Effector CD8-positive, alpha-beta T cell (primary cell): ENCODE results near the gene MMP24OS.

Source experiments
- DNase-seq: peaks from one replicate; lab custom pipeline; 2025; lab: John Stamatoyannopoulos, UW

MMP24OS gene

DNA sequence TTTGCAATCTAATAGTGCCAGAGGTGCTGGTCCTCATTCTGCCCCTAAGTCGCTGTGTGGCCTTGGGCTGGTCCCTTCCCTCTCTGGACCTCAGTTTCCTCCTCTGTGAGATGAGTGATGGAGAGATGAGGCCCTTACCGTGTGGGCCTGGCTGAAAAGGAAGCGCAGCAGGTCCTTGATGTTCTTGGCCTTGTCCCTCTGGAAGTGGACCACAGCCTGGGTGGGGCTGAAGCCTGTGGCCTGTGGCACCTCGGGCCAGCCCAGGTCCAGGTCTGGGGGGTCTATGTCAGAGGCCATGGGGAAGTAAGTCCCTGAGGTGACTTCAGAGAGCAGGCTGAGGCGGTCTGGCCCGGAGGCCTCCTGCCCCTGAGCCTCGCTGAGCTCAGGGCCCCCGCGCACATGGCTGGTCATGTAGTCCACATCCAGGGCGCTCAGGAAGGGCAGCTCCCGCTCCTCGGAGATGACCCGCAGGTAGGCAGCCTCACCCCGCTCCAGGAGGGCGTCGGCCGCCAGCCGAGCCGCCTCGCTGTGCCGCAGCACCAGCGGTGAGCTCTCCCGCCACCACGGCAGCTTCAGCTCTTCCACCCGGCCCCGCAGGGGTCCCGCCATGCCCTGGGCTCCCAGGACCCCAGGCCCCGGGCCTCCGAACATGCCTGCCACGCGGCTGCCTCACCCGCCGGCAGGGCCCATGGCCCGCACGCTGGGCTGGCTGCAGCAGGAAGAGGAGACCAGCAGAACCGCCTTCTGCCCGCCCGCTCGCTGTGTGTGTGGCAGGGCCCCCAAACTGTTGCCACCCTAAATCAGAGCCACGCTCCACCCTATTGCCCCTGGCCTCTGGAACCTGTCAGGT is 14.0 kb upstream of the MMP24OS start, which contains the start of gene FAM83C:
TSS of gene FAM83C (minus strand) at position 772 of the 850 bp plus-strand sequence. CDS start at position 651, 121 bp downstream.
- DNase-seq: no peak

DNA sequence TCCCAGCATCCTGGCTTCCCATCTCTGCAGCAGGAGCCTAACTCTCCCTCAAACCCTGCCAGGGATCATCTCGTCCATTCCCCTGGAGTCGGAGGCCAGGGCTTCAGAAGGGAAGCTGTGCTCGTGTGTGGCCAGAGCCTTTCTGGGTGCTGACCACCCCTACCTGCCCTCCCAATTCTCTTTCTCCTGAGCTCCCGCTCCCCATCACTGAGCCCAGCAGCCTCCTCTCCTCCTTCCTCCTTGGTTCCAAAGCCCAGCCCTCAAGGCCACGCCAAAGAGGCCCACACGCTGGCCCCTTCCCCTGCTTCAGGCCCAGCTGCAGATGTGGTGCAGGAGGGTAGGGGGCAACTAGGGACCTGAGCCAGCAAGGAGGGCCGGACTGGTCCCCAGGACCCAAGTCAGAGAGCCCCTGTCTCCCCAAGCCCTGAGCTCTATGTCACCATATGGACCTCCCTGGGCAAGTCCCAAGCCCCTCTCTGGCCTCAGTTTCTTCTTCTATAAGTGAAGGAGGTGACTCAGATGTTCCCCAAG is 13.0 kb upstream of the MMP24OS start:
- DNase-seq: no peak

DNA sequence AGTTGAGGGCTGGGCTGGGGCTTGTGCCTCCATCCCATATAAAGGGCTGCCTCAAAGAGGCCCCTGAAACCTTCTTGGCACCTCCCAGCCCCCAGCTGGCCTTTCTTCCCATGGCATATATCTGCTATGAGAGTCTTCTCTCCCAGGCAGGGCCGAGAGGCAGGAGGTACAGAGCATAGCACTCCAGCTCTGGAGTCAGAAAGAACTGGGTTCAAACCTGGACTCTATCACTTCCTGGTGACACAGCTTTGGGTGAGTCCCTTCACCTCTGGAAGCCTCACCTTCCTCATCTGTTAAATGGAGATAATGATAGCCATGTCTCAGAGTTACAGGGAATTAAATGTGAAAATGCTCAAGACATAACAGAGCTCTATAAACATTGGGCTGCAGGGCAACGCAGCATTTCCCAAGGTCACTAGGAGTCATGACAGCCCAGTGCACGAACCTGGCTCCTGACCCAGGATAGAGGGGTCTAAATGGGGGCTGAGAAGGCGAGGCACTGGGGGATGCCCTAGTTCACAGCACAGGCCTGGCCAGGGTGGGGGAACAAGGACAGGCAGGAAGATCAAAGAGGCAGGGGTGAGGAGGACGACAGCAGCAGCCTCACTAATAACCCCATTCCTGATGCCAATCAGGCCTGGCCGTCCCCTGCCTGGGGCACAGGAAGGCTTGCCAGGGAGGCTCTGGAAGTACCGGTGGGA is 12.4 kb upstream of the MMP24OS start:
- DNase-seq: no peak

DNA sequence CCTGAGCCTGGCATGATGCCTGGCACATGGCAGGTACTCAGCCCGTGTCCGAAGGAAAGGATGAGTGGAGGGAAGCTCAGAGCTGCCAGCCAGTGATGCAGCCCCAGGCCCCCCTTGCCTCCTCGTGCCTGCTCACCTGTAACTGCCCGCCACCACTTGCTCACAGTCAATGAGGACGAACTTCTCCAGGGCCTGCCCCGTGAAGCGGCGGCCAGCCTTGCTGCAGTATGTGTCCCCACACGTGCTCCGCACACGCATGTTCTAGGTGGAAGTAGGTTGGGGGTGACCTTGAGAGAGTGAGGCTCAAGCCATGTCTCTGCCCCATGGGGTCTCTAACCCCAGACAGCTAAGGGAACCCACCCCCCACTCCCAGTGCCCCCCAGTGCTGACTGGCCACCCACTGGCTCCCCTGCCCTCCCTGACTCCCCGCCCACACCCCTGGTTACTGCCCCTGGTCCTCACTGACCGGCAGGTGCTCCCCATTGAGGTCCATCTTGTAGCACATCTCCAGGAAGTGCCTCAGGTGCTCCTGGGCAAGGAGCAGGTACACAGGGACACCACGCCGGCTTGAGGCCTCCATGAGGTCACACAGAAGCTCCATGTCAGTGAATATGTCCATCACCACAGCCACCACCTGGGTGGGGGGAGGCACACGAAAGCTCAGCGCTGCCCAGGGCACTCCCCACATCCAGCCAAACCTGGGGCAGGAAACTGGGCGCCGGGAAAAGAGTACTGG is 10.6 kb upstream of the MMP24OS start:
- no peak for DNase-seq

DNA sequence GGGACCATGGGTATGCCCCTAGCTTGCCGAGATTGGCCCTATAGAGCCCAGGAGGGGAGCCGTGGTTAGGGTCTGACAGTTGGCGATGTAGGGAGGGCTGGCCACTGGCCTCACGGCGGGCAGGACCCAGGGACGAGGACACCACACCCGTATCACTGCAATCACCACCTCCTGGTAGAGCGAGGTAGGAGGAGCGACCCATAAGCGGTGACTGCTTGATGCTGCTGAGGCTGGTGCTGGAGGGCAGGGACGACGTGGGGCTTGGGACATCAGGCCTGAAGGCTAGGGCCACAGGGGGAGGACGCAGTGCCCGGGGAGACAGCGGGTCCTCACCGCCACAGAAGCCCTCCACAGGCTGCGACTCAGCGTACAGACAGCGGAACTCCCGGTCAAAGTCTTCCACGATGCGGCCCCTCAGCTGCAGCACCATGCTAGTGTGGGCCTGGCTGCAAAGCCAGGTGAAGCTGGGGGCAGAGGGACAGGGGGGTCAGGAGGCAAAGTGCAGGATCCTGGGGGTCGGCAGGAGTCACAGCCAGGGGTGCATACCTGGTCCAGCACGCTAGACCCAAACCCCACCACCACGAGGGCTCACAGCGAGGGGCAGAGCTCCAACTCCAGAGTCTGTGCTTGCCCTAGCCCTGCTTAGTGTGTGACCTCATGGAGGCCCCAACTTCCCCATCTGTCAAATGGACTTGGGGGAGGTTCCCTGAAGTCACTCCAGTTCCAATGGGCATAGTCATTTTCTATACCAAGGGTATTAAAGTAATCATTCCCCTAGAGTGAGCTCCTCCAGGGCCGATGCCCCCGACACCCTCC is 9.8 kb upstream of the MMP24OS start:
- no peak for DNase-seq

DNA sequence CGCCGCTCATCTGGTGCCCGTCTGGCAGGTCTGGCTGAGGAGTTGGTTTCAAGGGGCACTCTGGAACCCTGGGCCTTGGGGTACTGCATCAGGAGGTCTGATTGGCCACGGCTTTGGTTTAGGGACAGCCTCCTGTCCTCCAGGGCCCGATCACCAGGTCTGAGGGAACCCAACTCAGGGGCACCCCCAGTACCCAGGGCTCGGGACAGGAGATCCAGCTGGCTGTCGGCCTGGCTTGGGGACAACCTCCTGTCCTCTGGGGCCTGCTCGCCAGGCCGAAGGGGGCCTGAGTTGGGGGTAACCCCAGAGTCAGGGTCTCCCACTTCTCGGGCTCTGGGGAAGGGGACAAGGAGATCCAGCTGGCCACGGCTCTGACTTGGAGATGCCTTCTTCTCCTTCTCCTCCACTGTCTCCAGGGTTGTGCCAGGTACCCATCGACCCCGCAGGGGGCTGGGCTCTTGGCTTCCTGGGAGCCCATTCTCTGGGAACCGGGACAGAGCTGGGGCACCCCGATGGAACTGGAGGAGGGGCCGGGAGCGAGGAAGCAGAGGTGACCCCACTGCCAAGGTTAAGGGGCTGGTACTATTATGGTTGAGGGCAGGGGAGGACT is 9.1 kb upstream of the MMP24OS start:
- DNase-seq: no peak

DNA sequence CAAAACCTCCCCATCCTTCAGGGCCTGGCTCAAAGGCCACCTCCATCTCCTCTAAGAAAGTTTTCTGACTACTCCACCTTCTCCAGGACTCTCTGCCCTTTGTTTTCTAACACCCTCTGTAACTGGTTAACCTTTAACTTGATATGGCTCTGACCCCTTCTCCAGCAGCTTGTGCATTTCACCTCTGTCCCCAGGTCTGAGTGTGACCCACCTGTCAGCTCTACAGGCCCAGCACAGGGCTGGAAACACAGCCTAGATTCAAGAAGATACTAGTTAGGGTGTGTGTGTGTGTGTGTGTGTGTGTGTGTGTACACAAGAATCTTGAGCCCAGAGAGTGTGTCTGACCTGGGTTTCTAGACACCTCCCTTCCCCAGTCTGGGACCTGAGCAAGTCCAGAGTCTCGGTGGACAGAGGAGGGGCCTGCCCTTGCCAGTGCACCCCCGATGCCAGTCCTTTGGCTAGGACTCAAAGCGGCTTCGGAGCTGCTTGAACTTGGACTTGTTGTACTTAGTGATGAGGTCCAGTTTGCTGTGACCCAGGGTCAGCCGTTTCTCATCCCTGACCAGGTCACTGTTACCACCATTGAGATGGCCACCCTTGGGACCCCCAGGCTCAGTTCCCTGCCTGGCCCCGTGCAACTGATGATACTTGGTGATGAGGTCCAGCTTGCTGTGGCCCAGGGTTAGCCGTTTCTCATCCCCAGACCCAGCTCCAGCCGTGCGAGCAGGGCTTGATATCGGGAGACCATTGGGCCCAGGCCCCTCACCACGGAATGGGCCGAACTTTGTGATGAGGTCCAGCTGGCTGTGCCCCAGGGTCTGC is 8.4 kb upstream of the MMP24OS start:
- DNase-seq: no peak

DNA sequence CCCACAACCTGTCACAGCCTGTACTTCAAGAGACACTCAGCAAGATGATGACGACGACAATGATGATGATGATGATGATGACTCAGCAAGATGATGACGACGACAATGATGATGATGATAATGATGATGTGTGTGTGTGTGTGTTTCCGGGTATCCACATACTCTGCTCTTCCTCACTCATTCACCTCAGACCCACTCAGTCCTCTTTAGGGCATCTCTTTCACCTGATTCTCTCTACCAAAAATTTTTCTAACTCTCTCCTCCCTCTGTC is 7.8 kb upstream of the MMP24OS start:
- no peak for DNase-seq

DNA sequence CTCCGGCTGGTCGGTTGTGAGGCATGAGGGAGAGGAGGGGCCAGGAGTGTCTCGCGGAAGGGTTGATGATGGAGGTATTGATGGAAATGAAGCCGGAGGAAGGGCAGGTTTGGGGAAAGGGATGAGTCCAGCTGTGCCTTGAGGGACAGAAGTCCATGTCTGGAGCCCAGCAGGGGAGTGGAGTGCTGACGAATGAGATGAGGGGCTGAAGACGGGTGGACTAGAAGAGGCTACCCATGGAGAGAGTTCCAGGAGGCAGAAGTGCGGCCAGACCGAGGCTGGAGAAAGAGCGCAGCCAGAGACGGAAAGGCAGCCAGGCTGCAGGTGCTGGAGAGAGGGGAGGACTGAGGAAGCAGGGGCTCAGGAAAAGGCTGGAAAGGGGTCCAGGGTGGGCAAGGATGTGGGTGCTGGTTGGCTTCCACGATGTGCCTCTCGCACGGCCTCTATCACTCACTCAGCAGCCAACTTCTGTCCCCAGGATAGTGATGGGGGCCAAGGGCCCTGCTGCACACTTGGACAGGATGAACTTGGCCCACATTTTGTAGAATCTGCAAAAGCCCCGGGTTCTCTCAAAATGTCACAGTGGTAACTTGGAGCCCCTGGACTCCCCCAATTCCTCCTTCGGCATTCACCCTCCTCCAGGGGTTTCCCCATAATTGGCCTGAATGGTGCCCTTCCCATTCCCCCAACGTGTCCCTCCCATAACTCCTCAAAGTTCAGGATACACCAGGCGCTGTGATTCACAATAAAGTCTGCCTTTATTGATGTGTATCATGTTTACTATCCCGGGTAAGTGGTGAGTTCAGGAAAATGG is 7.3 kb upstream of the MMP24OS start:
- no peak for DNase-seq

DNA sequence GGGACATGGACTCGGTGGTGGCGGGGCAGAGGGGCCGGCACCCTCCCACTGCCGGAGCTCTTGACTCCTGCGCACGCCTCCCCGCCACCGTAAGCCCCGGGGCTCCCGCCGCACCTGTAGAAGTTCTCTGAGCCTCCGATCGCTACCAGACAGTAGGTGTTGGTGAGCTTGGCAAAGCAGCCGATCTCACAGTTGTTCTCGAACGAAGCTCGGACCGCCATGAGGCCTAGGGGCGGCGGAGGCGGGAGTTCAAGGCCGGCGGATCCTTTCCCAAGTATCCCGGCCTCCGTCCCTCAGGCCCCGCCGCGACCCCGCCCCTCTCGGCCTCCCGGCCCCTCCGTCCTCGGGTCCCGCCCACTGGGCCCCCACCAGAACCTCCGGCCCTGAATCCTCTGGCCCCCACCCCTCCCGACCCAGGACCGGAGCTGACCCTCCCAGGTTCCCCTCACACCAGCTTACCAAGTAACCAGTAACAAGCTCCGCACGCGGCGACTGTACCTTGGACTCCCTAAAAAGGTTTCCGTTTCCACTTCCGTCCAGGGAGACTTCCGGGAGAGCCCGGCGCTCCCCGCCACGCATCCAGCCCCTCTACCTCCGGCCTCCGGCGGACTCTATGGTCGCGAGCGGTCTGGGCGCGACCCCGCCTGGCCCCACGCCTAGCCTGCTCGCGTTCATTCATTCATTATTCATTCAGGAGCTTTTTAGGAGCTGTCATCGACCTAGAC is 6.5 kb upstream of the MMP24OS start, which contains the start of gene EIF6:
TSS of gene EIF6 (minus strand) at position 506 of the 725 bp plus-strand sequence. CDS start at position 221, 285 bp downstream.
- DNase-seq: peak; percentile 35

DNA sequence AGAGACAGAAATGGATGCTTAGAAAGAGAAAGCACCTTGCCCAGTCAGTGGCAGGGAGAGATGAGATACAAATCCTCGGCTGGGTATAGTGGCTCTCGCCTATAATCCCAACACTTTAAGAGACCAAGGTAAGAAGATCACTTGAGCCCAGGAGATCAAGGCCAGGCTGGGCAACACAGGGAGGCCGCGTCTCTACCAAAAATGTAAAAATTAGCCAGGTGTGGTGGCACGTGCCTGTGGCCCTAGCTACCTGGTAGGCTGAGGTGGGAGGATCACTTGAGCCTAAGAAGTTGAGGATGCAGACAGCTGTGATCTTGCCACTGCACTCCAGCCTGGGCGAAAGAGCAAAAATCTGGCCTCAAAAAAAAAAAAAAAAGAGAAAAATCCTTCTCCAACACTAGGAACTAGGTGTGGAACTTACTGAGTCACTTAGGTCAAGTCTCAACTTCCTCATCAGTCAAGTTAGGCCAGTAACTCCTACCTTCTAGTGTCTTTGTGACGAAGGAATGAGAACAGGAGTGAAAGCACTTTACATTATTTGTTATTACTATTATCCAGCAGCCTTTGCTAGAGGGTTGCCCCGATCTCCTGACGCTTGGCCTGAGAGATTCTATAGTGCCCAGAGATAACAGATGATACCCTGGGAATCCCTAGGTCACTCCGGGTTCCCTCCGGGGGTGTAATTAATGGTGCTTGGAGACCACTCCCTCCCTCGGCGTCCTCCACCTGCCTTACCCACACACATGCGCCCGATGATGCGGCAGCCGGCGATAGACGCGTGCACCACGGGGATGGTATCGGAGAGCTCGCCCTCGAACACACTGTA is 5.7 kb upstream of the MMP24OS start:
- DNase-seq: peak; percentile 16

DNA sequence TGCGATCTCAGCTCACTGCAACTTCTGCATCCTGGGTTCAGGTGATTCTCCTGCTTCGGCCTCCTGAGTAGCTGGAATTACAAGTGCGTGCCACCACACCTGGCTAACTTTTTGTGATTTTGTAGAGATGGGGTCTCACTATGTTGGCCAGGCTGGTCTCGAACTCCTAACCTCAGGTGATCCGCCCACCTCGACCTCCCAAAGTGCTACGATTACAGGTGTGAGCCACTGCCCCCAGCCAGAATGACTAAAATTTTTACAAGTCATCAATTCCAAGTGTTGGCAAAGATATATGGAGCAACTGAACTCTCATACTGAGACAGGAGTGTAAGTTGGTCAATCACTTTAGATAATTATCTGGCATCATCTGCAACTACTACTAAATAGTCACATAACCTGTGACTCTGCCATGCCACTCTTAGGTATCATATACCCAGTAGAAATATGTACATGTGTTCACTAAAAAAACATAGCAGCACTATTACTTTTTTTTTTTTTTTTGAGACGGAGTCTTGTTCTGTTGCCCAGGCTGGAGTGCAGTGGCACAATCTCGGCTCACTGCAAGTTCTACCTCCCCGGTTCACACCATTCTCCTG is 3.7 kb upstream of the MMP24OS start:
- DNase-seq: no peak

DNA sequence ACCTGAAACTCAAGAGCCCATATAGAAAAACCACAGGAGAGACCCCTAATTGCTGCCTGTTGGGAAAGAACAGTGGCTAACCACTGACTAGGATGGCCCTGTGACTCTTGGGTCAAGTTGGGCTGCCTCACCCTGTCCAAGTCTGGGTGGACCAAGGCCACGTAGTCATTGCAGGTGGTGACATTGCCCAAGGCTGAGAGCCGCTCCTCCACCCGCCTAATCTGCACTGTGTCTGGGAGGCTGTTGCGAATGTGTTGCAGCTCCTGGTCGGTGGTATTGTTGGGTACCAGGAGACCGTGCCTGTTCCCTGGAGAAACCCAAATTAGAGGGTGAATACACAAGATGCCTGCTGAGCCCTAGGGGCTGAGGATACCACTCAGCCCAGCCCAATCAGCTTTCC is 2.6 kb upstream of the MMP24OS start:
- no peak for DNase-seq

DNA sequence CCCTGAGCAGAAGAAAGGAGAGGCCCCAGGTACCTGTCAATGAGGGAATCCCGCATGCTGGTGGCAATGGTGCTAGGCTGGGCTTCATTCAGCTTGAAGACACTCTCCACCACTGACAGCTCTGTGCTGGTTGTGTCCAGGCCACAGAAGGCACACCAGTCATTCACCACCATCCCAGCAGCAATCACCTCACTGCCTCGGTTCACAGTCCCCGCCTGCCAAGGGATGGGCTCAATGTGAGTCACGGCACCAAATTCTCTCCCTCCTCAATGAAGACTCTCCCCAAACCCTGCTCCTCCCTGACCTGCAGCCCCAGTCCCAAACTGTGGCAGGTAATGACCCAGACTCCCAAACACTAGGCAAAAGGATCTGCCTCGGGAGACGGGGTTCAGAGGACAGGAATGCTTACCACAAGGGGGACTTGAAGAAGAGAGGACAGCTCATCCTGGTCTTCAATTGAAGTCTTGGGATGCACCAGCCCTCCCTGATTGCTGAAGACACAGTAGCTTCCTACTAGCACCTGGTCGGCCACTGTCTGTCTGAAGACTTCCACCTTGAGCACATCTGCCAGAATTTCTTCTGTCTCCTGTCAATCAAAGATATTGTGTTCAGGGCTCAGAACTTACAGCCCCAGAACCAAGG is 1.7 kb upstream of the MMP24OS start:
- DNase-seq: no peak

DNA sequence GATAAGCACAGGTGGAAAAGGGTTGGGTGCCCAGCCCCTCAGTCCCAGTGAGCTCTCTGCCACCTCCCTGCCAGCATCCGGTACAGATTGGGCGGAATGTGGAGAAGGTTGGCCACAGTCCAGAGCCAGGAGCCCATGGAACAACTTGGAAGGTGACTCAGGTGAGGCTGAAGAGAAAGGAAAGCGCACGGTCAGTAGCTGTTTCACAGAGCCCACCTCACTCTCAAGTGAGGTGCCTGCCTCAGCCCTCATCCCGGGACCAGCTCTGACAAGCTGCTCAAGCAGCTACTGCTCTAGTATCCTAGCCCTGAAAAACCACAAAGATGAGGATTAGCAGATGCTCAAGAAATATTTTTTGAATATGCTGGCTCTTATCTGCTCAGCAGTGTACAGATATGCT is 1.1 kb upstream of the MMP24OS start:
- no peak for DNase-seq

DNA sequence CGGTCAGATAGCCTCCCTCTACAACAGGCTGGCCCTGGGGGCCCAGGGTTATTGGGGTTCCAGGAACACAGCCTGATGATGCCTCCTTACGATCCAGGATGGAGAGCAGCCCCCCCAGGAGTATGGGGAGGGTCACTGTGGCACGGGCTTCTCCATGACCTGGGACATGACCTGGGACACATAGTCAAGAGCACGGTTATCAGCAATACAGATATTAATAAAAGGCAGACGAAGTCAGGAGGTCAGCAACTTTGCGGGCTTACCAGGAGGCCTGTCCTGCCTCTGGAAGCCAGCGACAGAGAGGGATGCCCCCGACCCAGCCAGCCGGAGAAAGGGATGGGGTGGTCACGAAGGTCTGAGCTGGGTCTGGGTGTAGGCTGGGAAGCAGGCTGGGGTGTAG is 795 bp downstream of the MMP24OS start:
- no peak for DNase-seq

DNA sequence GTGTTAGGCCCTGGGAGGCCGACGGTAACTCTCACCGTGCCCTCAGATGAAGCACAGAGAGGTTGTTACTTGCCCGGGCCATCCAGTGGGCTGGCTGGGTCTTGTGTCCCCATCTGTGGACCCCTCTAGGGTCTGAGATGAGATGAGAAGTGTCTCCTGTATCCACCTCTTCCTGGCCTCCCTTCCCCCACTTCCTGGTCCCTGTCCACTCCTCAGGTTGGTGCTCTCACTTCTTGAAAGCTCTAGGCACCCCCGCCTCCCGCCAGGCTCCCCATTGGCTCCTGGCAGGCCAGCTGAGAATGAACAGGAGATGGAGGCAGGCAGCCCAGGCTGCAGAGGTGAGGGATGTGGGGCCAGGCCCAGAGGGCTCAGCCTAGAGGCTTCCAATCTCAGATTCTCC is 1.5 kb downstream of the MMP24OS start:
- no peak for DNase-seq
